ENCODE data around the gene KANSL2.
A peak's percentile ranks its signal among the peaks of the same experiment; 100 is the strongest.
"Not testable (repeated sequence)": the region's sequence is repeated elsewhere in the genome, so short reads cannot be mapped to it uniquely, and the experiment has no call there.

KANSL2 gene

DNA sequence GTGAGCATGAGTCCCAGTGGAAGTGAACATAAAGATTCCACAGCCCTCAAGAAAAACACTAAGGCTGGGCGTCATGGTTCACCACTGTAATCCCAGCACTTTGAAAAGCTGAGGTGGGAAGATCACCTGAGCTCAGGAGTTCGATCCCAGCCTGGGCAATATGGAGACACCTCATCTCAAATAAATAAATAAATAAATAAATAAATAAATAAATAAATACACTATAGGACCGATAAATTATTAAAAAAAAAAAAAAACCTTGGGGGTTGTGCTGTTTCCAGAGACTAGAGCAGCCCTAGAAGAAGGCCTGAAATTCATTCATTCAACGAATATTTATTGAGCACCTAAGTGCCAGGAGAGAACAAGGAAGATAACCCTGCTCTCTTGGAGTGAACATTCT lies 1.5 kb upstream of the KANSL2 start:
- no peak for DNase-seq (ENCODE audit: low read depth in 2 of 2)

DNA sequence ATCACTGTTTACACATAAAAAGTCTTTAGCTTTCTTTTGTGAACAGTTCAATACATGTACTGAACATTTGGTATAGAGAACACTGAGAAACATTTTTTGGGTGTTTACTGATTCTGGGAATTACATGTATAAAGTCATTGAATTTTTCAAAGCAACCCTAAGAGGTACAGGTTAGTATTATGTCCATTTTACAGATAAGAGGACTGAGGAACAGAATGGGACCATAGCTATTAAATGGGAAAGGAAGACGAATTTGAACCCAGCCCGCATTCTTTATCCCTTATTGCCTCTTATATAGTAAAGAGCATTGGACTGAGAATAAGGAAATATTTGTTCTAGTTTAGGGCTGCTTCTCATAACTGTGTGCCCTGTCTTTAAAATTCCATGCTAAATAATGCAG lies 889 bp upstream of the KANSL2 start:
- no peak for DNase-seq (ENCODE audit: low read depth in 2 of 2)

DNA sequence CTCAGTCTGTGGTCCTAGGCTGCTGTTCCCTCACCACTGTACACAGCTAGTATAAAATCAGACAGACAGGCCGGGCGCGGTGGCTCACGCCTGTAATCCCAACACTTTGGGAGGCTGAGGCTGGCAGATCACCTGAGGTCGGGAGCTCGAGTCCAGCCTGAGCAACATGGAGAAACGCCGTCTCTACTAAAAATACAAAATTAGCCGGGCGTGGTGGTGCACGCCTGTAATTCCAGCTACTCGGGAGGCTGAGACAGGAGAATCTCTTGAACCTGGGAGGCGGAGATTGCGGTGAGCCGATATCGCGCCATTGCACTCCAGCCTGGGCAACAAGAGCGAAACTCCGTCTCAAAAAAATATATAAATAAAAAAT lies 481 bp upstream of the KANSL2 start:
- not testable (repeated sequence) for DNase-seq (ENCODE audit: low read depth in 2 of 2)

DNA sequence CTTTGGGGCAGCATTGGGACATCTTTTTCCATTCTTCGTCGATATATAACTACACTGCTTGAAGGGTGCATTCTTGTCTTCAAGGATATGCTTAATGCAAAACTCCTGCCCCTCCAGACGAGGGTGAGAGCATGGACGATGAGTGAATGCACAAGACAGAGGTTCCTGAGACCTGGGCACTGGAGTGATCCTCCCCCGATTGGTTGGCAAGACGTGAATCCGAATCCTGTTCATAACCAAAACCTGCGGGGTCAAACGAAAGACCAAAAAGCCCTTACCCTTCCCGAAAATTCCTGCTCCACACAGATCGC lies 684 bp downstream of the KANSL2 start:
- no peak for DNase-seq (ENCODE audit: low read depth in 2 of 2)

DNA sequence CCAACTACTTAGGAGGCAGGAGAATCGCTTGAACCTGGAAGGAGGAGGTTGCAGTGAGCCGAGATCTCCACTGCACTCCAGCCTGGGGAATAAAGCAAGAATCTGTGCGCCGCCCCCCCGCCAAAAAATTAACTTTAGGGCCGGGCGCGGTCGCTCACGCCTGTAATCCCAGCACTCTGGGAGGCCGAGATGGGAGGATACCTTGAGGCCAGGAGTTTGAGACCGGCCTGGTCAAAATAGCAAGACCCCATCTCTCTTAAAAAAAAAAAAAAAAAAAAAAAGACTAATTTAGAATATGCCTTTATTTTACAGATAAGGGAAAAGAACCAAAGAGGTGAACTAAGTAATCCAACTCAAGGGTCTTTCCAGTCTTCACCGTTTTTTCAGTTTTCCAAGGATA lies 1.2 kb downstream of the KANSL2 start:
- no peak for DNase-seq (ENCODE audit: low read depth in 2 of 2)

DNA sequence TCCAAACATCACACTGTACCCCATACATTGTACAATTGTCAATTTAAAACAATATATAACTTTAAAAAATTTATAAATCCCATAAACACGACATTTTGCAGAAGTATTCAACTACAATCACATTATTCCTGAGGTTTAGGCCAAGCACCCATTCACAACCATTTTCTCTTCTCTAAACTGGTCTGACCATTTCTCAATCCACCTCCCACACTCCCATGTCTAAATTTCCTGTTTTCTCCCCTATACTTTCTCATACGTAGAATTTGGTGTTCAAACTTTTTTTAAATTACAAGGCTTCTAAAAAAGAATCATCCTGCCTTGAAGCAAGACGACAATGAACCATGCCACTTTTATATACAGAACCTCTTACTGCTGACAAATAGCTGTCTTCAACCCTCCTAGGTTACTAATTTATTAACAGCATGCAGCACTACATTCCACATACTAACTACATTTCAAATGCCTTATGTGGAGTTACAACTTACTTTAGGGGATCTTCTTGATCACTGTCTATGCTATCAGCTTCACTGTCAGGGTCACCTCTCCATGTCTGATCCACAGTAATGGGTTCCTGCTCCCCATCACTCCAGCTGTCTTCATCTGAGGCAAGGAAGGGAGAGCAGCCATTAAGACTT lies 3.4 kb downstream of the KANSL2 start:
- DNase-seq (ENCODE audit: low read depth in 2 of 2): no peak

DNA sequence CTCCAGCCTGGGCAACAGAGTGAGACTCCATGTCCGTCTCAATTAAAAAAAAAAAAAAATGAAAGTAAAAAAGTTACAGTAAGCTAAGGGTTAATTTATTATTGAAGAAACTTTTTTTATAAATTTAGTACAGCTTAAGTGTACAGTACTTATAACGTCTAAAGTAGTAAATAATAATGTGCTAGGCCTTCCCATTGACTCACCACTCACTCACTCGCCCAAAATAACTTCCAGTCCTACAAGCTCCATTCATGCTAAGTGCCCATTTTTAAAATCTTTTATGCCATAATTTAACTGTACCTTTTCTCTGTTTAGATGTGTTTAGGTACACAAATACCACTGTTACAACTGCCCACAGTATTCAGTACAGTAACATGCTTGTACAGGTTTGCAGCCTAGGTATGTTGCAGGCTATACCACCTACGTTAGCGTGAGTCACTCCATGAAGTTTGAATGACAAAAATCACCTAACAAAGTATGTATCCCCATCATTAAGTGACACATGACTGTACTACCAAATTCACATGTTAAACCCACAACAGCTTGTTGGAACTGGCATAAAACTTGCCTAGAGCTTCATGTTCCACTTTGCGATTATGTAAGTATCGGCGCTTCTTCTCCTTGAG lies 10.7 kb downstream of the KANSL2 start:
- DNase-seq (ENCODE audit: low read depth in 2 of 2): no peak

DNA sequence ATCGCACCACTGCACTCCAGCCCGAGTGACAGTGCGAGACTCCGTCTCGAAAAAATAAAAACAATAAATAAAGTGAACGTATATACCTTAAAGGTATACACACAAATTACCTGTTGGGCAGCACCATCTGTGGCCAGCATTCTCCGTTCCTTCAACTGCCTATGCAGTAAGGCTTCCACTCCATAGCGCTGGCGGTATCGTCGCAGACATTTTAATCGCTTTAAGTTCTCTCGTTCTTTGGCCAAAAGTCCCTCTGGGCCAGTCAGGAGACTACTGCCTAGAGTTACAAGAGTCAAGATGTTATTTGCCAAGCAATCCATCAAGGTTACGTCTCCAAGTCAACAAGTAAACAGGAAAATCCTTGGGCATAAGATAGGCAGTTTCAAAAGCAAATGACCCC lies 13.0 kb downstream of the KANSL2 start:
- DNase-seq (ENCODE audit: low read depth in 2 of 2): no peak

DNA sequence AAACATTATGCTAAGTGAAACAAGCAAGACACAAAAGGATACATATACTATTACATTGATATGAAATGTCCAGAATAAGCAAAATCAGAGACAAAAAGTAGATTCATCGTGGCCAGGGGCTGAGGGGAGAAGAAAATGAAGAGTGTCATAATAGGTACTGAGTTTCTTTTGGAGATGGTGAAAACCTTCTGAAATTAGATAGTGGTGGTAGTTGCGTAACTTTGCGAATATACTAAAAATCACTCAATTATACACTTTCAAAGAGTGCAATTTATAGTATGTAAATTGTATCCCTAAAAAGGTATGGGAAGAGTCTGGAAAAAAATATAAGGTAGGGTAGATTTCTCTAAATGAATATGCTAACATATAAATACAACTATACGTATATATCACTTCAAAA lies 22.2 kb downstream of the KANSL2 start:
- DNase-seq (ENCODE audit: low read depth in 2 of 2): no peak

DNA sequence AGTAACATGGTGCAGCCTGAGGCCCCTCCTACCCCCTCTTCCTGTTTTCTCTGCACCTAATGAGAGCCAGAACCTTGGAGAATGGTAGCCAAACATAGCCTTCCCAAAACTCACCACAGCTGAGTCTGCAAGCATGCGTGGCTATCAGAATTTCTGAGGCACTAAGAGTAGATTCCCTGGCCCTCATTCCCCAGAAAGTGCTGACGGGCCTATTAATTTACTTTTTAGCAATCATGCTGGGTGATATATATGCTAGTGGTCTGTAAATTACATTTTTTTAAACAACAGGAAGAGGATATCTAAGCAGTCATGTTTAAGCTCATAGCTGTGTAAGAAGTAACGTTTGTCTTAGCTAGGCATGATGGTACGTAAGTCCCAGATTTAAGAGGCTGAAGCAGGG lies 30.4 kb downstream of the KANSL2 start:
- DNase-seq (ENCODE audit: low read depth in 2 of 2): no peak

DNA sequence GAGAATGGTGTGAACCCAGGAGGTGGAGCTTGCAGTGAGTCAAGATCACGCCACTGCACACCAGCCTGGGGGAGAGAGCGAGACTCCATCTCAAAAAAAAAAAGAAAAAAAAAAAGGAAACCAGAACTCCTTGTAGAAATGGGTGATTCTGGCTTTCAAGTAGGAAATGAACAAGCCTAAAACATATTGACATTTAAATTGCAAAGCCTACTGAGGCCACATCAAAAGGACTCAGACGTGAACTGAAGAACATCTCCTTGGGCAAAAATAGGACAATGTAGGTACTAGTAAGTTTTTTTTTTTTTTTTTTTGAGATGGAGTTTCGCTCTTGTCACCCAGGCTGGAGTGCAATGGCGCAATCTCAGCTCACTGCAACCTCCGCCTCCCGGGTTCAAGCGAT lies 36.7 kb downstream of the KANSL2 start:
- not testable (repeated sequence) for DNase-seq (ENCODE audit: low read depth in 2 of 2)

DNA sequence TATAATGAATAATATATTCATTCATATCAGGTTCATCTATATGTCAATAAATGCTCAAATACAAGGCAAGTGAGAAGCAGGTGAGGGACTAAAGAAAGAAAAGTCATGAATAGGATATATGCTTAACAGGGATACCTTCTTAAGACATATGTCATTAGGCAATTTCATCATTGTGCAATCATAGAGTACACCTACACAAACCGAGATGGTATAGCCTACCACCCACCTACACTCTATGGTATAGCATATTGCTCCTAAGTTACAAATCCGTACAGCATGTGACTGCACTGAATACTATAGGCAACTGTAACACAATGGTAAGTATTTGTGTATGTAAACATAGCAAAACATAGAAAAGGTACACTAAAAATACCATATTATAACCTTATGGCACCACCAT lies 39.0 kb downstream of the KANSL2 start:
- no peak for DNase-seq (ENCODE audit: low read depth in 2 of 2)

DNA sequence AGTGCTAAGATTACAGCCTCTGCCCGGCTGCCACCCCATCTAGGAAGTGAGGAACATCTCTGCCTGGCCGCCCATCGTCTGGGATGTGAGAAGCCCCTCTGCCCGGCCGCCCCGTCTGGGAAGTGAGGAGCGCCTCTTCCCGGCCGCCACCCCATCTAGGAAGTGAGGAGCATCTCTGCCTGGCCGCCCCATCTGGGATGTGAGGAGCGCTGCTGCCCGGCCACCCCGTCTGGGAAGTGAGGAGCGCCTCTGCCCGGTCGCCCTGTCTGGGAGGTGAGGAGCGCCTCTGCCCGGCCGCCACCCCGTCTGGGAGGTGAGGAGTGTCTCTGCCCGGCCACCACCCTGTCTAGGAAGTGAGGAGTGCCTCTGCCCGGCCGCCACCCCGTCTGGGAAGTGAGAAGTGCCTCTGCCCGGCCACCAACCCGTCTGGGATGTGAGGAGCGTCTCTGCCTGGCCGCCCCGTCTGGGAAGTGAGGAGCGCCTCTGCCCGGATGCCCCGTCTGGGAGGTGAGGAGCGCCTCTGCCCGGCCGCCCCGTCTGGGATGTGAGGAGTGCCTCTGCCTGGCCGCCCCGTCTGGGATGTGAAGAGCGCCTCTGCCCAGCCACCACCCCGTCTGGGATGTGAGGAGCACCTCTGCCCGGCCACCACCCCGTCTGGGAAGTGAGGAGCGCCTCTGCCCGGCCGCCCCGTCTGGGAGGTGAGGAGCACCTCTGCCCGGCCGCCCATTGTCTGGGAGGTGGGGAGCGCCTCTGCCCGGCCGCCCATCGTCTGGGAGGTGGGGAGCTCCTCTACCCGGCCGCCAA lies 40.1 kb downstream of the KANSL2 start:
- not testable (repeated sequence) for DNase-seq (ENCODE audit: low read depth in 2 of 2)

DNA sequence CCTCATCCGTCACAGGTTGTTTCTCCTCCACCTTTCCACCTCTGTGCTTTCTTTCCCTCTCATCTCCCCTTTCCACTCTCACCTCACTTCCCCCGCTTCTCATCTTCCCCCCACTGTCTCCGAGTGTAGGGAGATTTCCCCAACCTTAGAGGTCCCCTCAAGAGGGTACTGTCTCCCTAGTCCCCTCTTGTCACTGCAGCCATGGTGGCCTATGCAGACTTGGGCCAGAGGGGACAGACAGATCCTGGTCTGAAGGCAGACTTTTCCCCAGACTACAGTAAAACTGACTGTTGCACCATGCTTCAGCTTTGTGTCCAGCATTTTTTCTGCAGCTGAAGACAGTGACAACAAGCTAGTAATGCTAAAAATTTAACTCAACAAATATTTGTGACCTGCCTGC lies 41.2 kb downstream of the KANSL2 start:
- no peak for DNase-seq (ENCODE audit: low read depth in 2 of 2)

DNA sequence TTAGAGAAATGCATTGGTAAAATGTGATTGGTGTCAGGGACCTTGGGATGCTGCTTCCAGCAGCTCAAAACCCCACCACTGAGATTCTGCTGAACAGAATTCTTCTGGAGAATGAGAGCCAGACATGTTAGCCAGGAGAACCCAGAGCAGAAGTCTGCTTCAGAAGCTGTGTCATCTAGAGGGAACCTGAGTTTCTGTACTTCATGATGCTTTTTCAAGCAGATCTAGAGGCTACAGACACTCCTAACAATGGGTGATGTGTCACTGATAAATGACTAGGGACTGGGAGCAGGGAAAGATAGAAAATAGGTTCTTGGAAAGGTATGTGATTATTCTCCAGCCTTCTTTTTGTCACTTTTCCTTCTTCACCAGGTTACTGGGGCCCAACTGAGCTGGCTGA lies 41.6 kb downstream of the KANSL2 start:
- no peak for DNase-seq (ENCODE audit: low read depth in 2 of 2)

DNA sequence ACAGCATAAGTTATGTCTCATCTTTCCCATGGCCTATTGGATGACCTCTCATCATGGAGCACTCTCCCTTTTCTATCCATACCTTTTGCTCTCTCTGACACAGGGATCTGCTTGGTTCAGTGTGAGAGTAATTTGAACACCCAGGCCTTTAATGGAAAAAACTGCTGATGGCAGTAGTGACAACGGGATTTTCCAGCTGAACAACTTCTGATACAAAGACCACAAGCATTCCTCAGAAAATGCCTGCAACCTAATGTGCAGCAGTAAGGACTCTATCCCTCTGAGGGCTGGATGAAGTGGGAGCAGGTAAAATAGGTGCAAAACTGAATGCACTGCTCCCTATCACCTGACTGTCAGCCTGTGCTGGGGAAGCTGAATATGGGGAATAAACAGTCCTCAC lies 51.0 kb downstream of the KANSL2 start:
- DNase-seq (ENCODE audit: low read depth in 2 of 2): no peak

DNA sequence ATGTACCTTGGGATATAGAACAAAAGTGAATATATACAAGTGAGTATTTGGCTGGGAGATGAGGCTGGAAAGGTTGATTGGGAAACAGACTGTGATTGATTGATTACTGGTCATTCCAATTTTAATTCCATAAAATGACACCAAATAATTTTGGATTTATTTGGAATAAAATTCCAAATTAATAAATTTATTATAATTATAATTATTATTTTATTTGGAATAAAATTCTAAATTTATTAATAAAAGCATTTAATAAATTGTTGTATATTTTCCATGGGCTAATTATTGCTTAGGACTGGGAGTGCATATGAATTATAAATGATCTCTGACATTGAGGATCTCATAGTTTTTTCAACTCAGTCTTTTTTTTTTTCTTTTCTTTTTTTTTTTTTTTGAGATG lies 51.7 kb downstream of the KANSL2 start:
- DNase-seq (ENCODE audit: low read depth in 2 of 2): no peak

DNA sequence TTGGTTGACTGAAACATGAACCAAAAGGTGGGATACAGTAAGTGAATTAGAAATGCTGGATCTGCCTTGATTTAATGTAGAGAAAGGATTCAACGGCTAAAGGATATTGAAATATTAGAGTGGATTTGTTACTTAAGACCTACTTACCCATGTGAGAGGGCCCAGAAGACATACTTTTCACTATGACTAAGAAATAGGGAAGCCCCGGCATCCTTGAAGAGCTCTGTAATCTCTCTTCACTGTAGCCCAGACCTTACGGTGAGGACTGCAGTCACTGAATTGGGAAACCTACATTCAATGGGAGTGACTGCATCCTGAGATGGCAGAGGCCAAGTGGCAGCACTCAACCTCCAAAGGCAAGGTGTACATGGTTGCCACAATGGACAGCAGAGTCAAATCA lies 52.5 kb downstream of the KANSL2 start:
- DNase-seq (ENCODE audit: low read depth in 2 of 2): no peak

DNA sequence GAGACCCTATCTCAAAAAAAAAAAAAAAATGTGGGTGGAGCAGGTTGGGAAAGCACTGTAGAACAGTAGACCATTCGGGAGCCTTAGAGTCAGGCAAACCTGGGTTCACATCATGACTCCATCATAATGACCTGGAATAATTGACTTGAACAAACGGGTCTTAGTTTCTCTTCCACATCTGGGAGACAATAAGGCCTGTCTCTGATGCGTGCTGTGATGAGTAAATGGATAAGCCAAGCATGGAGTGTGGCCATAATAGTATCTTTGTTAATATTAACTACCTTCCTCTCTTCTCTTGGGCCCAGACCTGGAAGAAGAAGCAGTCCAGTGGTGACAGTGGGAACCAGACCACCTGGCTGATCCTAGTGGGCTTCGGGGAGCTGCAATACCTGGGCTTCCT lies 54.5 kb downstream of the KANSL2 start:
- no peak for DNase-seq (ENCODE audit: low read depth in 2 of 2)

DNA sequence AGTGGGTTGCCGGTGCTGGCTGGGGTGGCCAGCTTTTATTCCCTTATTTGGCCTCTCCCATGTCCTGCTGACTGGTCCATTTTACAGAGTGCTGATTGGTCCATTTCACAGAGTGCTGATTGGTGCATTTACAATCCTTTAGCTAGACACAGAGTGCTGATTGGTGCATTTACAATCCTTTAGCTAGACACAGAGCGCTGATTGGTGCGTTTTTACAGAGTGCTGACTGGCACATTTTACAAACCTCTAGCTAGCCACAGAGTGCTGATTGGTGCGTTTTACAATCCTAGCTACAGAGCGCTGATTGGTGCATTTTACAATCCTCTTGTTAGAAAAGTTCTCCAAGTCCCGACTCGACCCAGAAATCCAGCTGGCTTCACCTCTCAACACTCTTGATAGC lies 59.0 kb downstream of the KANSL2 start:
- not testable (repeated sequence) for DNase-seq (ENCODE audit: low read depth in 2 of 2)

DNA sequence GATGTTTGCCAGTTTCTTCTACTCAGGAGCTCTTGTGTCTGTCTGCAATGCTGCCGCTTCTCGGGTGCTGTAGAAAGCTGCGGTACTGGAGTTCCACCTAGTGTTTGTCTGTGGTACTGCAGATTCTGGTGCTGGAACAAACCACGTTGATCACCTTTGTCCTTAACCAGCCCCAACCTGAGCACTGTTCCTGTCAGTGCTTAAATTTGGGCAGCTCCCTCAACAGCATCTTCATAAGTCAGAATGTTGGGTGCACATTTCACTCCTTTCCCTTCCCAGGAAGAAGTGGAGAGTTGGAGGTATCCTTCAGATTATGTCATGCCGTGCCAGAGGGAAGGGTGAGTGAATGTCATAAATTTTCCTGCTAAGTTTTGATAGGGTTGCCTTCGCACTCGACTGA lies 63.5 kb downstream of the KANSL2 start:
- DNase-seq (ENCODE audit: low read depth in 2 of 2): peak; percentile 58 to 64

DNA sequence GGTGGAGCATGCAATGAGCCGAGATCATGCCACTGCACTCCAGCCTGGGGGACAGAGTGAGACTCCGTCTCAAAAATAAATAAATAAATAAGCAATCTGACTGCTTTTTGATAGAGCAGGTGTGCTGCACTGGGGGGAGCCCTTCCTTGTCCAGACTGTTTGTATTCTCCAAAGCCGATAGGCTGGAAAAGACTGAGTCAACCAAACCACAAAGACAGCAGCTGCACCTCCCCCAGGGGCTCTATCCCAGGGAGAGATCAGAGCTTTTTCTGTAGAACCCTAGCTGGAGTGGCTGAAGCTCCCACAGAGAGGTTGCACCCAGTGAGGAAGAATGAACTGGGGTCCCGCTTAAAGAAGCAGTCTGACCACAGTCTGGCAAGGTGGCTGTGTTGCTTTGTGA lies 66.4 kb downstream of the KANSL2 start:
- no peak for DNase-seq (ENCODE audit: low read depth in 2 of 2)

DNA sequence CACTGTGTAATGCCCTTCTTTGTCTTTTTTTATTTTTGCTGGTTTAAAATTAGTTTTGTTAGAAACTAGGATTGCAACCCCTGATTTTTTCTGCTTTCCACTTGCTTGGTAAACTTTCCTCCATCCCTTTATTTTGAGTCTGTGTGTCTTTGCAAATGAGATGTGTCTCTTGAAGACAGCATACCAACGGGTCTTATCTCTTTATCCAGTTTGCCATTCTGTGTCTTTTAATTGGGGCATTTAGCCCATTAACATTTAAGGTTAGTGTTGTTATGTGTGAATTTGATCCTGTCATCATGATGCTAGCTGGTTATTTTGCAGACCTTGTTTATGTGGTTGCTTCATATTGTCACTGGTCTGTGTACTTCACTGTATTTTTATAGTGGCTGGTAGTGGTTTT lies 68.7 kb downstream of the KANSL2 start:
- no peak for DNase-seq (ENCODE audit: low read depth in 2 of 2)

Measured in stimulated activated CD4-positive, alpha-beta T cell treated with anti-CD3 and anti-CD28 coated beads, Interleukin-4, amount 100 ng/mL, for 48 hours (primary cell).